NCI-H460 (cell line): Measurements from ENCODE around the gene SHROOM4. TPM values are rescaled to one million over a fixed set of nuclear protein-coding genes. Genes with fewer than 3 reads are reported as not detected.

Experiments used
- DNase-seq: peaks from one replicate; pipeline ENCODE4 v3.0.0-alpha.2; 2016; ENCODE audit warnings: low read depth; ENCODE audit errors: extremely low read depth
- total RNA-seq: library from RNA; depleted of rRNA; stranded (reverse); fragments of >200 nt; shearing (Covaris generic); gene quantifications from 2 replicates; pipeline ENCODE4 v1.2.3, GENCODE V29; 2014

SHROOM4 gene
- total RNA-seq, 1 experiment from 2014 or later = not detected

DNA sequence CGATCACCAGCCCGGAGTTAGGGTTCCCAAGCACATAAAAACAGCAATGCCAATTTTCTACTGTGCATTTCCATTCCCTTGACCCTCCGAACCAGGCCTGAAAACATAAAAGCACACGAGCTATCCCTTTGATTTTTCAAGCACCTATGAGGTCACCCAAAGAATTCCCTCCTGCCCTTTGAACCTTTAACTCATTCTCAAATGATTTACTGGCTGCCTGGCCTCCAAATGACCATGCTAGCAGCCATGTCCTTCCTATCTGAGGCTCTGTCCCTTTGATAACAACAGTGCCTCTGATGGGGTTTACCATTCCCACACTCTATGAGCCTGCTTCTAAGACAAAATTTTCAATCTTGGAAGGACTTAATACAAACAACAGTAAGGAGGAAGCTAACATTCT is 15.2 kb downstream of the SHROOM4 start:
- DNase-seq = no peak

DNA sequence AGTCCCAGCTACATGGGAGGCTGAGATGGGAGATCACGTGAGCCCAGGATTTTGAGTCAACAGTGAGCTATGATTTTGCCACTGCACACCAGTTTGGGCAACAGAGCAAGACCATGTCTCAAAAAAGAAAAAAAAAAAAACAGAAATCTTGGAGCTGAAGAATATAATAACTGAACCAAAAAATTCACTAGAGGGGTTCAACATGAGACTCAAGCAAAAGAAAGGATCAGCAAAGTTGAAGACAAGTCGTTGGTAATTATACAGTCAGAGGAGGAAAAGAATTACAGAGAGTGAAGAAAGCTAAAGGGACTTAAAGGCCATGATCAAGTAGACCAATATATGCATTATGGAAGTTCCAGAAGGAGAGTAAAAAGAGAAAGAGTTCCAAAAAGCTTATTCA is 26.9 kb downstream of the SHROOM4 start:
- DNase-seq = no peak

DNA sequence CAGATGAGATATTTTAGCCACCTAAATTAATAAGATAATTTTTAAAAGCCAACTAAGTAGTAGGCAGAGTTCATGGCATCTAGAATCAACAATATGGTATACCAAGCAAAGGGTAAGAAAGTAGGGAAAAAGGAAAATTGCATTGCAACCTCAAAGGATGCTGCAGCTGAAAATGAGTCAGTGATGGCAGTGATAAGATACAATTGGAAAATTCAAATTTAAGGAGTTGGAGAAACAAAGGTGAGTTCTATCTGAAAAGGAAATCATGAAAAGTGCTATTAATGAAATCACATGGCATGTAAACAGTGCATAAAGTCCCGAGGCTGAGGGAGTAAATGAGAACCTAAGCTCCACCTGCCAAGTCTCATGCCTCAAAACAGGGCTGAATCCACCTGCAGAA is 33.9 kb downstream of the SHROOM4 start:
- DNase-seq = no peak

DNA sequence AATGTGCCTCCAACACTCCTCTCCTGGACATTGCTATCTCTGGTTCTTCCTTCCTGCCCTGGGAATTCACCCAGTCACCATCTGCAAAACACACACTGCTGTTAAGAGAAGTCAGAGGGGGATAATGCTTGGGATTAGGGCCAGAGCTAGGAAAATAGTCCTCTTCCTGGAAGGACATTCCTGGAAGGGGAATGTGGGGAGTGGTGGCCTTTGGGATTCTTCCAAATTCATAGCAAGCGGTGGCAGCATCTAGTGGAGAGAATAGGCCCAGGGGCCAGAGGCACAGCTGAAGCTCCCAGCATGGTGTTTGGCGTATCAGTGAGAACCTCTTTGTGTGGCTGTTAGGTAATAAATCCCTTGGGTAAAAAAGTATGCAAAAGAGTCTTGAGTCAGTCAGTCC is 34.3 kb downstream of the SHROOM4 start:
- DNase-seq = no peak

DNA sequence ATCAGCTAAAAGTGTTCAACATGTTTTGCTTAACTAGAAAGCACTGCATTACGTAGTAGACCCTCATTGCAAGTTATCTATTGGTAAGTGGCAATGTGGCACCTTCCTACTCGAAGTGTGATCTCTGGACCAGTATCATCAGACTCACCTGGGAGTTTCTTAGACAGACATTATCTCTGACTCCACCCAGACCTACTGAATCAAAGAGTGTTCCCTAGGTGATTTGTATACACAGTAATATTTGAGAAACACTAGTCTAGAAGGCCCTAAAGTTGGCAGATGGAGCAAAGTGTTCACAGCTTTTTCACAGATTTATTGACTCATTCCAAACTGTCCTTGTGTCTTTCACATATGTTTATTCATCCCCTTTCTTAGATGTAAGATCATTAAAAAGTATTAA is 35.7 kb downstream of the SHROOM4 start:
- DNase-seq = no peak

DNA sequence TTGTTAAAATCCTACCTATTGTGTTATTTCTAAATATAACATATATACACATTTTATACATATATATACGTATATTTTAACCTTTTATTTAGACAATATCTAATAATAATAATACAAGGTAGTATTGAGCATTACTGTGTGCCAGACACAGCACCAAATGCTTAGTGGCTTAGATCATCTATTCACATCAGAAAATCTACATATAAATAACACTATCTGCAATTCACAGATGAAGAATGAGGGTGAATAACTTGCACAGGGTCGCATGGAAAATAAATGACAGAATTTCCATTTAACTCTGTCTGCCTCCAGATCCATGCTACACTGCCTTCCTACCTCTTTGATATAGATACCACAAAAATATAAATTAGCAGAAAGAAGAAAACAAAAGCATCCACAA is 37.7 kb downstream of the SHROOM4 start:
- DNase-seq = no peak

DNA sequence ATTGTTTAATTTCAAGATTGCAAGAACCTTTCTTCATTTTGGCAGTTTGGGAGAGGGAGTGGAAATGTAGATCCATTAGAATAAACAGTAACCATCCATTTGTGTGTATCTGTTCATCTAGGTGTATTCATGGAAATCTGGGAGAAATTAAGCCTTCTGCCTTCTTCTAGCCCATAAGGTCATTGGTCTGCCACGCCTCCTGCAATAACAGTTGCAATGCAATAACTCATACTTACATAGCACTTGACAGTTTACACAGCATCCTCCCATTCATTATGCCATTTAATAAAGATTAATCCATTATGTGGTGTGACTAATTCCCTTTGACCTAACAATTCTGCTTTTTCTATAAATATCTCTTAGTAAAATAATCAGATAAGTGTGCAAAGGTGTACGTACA is 42.6 kb downstream of the SHROOM4 start:
- no peak for DNase-seq

DNA sequence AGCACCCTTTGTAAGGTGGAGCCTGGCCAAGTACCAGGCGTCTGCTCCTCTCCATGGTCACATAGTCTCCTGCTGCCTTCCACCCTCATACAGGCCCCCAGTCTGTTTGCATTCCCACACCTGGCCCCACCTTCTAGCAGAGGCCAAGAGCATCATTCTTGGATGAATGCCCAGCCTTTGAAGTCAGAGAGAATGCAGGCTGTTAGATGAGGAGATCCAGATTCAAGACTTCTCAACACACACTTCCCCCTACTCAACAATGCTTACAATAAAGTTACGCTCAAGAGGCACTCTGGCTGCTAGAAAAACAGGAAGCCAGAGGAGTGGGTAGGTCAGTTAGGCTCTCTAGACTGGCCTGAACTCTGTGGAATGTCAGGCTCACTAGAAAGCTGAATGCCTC is 43.3 kb downstream of the SHROOM4 start:
- DNase-seq = no peak

DNA sequence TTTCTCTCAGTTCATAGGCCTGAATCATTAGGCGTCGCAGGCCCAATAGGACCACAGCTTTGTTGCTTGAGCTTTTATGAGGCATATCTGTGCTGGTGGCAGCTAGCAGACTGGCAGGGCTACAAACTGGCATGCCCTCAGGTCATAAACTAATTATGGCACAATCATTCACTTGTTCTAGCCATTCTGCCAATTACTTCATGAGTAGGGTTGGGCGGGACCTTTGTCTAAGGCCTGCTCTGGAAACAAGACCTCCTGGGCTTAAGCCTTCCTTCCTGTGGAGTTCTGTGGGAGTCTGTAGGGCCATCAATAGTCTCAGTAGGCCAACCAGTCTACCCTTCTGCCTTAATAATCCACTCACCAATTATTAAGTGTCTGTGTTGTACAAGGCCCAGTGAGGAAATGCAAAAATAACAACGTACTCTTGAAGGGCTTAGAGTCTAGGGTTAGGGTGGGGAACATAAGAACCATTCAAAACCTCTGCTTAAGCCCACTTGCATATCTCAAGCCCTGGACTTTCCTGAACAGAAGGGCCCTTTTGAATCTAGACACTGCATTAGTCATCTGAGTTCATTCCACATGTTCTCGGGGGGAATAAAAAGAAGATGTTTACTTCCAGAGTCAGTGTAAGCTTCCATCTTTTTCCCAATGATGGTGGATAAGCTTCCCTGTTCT is 44.5 kb downstream of the SHROOM4 start:
- no peak for DNase-seq

DNA sequence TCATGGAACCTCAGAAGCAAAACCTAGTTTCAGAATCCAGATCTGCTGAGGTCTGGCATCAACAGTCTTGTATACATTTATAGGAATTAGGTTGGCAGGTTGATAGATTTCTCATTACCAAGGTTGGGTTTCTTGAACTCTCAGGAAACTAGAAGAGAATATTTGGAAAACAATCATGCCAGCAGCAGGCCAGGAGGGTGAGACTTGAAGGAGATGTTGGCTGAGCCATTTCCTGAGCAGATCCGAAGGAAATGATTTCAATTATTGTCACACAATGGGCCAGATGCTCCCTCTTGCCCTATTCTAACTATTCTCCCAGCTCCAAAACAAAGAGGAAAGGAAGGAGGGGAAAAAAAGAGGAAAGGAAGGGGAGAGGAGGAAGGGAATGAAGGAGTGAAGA is 45.2 kb downstream of the SHROOM4 start:
- no peak for DNase-seq

DNA sequence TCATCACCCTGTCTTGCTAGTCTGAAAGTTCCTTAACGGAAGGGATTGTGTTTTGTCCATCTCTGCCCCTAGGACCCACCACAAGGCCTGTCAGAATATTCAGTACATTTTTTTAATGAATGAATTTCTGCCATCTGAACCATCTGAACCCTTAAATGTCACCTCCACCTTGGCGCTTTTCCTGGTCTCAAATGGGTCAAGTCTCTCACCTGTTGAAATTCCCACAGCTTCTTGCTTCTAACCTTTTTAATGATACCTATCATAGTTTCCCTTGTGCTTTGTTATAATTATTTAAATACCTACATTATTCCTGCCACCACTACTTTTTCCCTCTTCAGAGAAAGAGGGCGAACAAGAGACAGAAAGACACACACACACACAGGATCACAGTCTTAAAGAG is 48.0 kb downstream of the SHROOM4 start:
- DNase-seq = no peak

DNA sequence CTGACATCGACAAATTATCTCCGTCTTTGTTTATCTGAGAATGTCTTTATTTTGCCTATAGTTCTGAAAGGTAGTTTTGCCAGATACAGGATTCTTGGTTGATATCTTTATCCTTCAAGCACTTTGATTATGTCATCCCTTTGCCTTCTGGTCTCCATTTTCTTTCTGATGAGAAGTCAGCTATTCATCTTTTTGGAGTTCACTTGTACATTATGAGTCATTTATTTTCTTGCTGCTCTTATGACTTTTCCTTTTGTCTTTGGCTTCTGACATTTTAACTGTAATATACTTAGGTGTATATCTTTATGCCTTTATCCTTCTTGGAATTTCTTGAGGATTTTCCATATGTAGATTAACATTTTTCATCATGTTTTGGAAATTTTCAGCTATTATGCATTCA is 51.4 kb downstream of the SHROOM4 start:
- no peak for DNase-seq

DNA sequence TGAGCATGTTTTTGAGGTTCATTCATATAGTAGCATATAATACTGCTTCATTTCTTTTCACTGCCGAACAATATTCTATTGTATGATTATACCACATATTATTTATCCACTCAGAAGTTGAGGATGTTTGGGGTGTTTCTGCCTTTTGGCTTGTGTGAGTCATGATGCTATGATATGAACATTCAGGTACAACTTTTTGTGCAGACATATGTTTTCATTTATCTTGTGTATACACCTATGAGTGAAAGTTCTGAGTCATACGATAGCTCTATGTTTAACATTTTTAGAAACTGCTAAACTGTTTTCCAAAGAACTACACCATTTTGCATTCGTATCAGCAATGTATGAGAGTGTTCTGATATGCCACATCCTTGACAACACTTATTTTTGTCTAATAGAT is 57.7 kb downstream of the SHROOM4 start:
- no peak for DNase-seq

DNA sequence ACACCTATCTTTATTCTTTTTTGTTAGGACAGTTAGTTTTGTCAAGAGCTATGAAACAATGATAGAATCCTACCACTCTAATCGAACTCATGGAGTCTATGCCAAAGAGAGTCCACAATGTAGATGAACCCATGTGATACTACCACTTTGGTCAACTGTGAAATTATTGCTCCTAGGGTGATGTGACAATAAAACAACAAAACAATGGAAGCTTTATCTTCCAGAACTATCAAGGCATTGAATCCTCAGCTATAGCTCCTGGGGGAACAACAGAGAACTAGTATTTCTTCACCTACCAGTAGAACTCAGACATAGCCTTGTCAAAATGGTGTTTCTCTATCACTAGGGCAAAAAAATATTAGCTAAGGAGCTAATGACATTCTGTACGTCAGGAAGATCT is 62.9 kb downstream of the SHROOM4 start:
- DNase-seq = no peak

DNA sequence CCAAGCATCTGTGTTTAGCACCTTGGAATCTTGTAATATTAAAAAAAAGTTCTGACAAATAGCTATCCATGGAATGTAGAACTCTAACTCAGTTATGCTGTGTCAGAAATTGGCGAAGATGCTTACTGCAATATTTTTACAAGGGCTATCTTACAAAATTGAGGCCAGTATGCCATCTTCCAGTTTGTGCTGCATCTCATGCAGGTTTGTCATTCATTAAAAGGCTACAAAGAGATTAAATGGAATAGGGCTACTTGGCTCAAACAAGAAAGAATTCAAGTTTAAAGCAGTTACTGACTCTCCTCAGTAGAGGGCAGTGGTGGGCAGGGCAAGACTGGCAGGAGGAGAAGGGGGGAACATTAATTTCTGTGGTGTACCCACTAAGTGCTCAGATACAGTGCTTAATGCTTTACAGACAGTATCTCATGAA is 66.5 kb downstream of the SHROOM4 start:
- peak; percentile 5 for DNase-seq

DNA sequence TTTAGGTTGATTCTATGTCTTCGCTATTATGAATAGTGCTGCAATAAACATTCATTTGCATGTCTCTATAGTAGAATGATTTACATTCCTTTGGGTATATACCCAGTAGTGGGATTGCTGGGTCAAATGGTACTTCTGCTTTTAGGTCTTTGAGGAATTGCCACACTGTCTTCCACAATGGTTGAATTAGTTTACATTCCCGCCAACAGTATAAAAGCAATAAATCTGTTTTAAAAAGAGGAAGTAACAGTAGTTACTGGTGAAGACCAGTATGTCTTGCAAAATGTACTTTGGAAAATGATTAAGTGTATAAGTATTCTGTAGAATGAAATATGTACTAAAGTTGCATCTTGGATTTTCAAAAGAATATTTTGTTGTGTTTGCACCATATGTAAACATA is 77.3 kb downstream of the SHROOM4 start:
- DNase-seq = no peak

DNA sequence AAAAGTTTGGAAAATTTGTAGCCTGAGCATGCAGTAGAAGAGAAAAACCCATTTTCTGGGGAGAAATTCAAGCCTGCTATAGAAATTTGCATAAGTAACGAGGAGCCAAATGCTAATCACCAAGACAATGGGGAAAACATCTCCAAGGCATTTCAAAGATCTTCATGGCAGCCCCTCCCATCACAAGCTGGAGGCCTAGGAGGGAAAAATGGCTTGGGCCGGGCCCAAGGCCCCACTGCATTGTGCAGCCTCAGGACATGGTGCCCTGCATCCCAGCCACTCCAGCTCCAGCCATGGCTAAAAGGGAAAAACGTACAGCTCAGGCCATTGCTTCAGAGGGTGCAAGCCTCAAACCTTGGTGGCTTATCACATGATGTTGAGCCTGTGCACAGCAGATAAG is 87.7 kb downstream of the SHROOM4 start:
- no peak for DNase-seq

DNA sequence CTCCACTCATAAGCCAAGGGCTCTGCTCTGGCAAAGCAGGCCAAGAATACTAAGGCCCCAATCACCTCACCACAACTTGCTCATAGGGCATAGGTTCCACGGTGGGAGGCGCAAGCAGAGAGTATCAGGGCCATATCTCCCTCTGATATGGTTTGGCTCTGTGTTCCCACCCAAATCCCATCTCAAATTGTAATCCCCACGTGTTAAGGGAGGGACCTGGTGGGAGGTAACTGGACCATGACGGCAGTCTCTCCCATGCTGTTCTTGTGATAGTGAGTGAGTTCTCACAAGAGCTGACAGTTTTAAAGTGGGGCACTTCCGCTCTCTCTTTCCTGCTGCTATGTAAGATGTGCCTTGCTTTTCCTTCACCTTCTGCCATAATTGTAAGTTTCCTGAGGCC is 88.7 kb downstream of the SHROOM4 start:
- no peak for DNase-seq

DNA sequence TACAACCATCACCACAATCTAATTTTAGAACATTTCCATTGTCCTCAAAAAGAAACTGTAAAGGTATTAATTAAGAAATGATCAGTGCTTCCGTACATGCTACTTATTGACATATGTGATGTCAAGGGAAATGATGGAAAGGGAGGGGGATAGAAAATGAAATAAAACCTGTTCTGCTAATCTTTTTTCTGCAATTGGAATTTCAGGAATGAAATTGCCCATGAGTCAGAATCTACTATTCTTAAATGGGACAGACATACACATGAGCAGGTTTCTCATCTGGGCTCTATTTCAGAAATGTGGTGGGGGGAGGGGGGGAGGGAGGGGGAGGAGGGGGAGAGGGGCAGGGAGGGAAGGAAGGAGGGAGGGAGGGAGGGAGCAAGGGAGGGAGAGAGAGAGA is 91.0 kb downstream of the SHROOM4 start:
- no peak for DNase-seq

DNA sequence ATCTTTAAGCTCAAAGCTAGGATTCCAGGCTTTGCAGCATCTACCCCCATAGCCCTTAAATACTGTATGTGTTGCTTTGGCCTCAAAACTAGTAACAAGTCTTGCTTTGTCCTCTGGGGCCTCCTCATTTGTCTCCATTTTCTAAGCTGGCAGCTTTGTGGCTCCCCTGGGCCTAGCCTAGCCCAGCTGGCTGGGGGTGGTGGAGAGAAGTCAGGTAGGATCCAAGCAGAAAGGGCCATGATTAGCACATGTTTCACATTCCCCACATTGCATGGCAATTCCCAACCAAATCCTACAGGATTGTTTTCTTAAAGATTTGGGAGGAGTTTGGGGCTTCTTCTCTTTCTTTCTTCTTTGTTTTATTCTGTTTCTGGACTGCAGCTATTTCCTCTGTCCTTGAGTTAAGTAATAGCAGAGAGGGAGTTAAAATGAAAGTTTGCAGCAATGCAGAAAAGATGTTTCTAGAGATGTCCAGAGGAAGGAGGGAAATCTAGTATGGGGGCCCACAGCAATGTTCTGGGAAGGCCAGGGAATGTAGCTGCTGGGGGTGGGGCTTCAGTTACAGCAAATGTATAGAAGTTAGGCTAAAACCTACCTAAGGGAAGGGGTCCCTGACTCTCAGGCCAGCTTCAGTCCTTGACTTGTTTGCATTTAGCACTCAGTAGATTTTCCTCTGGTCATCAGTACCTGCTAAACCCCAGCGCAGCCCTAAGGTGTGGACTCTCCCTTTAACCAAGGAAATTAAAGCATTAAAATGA is 92.1 kb downstream of the SHROOM4 start:
- no peak for DNase-seq

DNA sequence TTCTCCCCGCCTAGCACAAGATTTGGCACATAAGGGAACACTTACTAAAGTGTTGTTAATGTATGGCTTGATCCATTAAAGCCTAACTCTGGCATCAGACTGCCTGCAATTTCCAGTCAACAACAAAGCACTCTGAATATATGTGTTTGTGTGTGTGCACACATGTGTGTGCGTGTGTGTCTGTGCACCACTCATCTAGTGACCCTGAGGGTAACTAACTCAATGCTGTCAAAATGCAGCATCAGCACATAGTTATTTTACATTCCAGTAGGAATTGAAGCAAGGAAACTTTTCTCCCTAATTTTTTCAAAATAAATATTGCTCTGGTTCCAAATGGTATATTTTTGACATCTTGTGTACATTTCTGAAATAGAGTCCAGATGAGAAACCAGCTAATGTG is 94.4 kb downstream of the SHROOM4 start:
- no peak for DNase-seq

DNA sequence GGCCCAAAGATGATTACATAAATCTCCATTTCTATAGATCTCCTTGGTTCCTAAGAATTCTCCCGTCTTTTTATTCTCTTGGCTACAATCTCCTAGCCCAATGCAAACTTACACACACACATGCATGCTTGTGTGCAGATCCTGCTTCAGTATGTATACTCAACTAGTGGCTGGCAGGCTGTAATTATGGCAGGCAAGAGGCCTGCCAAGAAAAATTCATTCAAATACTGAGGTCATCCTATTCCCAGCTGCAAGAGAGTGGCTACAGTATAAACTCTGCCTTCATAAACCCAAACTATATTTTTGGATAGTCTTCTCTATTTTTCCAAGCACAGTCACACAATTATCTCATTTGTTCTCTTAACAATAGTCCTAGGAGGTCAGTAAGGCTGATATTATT is 95.2 kb downstream of the SHROOM4 start:
- no peak for DNase-seq

DNA sequence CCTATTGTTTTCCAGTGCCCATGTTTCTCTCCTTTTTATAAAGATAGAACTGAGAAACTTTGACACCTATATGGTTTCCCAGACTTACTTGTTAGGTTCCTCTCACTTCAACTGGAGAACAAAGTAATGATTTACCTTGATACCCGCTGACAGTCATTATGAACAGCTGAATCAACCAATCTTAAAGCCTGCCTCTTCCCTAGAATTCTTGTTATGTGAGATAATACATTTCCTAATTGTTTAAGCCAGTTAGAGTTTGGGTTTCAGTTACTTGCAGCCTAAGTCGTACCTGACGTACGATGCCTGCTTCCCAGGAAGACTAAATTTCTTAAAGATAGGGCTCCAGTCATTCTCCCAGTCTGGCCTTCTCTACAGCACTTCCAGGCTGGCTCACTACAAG is 97.3 kb downstream of the SHROOM4 start:
- no peak for DNase-seq
